Measurements from ENCODE around the gene TRPM2.

TRPM2 gene

DNA sequence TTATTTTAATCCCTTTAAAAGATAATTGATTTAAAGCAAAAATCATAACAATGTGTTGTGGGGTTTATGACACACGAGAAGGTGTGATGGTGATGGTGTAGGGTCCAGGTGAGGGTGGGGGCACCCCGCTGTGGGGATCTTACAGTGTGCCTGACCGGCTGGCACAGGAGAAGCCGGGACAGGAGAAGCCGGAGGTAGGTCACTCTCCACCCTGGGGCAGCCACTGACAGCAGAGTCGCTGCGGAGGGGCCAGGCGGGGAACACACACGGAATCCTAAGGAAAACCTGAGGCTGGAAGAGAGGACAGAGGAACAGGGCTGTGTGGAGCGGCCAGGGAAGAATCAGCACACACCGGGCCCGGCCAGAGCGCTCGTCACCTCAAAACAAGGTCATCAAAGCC is 97.6 kb downstream of the TRPM2 start:
- DNase-seq: no peak

DNA sequence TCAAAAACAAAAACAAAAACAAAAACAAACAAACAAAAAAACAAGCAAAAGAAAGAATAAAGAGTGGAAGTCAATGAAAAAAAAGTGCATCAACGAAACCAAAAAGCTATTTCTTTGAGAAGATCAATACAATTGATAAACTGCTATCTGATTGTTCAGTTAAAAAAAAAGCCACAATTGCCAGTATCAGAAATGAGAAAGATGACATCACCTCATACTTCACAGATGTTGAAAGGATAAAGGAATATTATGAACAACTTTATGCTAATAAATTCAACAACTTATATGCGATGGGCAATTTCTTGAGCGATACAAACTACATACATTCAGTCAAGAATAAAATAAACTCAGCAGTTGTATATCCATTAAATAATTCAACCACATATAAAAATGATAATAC is 99.7 kb downstream of the TRPM2 start:
- no peak for DNase-seq

DNA sequence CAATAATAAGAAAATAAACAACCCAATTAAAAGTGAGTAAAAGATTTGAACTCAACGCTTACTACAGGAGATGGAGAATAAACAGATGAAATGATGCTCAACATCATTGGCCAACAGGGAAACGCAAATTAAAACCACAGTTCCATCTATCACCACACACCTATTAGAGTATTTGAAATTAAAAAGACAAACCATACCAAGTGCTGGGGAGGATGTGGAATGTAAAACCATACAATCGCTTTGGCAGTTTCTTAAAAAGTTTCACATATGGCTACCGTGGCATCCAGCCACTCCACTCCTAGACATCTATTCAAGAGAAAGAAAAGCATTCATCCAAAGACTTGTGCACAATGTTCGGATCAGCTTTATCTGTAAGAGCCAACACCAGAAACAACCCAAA is 100.6 kb downstream of the TRPM2 start:
- DNase-seq: no peak

DNA sequence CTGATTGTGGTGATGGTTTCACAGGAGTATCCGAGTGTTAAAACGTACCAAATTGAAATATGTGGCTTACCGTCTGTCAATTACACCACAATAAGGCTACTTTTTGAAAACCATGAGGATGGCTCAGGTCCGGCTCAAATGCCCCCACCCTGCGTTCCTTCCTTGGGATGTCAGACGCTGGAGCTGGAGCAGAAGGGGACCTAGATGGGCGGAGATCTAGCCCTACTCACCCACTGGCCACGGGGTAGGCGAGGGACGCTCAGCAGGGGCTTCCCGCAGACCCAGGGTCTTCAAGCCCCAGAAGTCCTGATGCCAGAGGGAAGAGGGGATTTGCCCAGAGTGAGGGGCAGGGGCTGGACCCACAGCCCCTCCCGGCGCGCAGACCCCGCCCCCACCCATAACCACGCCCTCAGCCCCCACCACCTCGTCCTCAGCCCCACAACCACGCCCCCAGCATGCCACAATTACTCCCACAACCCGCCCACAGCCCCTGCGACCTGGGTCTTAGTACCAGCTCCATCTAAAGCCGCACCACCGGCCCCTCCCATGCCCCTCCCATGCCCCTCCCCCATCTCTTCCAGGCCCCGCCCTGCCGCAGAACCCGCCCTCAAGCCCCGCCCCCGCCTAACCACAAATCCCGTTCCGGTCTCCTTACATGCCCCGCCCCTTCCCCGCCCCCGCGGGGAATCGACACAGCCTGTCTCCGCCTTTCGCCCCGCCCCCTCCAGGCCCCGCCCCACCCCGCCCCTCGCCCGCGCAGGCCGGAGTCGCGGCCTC is 101.5 kb downstream of the TRPM2 start, which contains the start of gene LRRC3:
LRRC3 (plus strand) TSS at position 764 of the 777 bp plus-strand sequence. CDS start 1,135 bp downstream, outside the sequence.
- DNase-seq: peak; percentile 80

DNA sequence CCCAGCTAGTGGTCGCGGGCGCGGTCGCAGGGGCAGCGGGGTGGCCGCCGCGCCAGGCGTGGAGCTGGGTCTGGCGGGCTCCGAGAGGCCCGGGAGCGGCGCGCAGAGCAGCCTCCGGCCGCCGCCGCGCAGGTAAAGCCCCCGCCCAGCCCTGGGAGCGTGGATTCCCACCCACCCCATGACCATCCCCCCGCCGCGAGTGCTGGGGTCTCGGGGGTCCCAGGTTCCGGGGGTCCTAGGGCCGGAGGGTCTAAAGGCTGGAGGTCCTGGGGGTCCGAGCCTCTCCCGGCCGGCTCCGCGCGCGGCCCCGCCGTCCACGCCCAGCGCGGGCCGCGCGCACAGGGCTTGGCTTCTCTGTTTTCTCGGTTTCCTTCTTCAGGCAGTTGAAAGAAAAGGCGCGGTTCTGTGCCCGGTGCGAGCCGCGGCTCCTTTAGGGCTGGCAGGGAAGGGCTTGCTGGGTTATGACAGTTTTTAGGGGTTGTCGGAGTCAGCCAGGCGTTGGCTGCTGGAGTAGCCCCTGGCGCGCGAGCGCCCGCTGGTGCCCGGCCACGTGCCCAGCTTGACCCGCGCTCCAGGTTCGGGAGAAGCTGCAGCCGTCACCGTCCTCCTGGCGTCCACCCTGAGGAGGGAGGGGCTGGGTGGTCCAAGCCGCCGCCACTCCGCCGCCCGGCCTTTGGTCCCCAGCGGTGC is 102.2 kb downstream of the TRPM2 start:
- peak; percentile 18 for DNase-seq

DNA sequence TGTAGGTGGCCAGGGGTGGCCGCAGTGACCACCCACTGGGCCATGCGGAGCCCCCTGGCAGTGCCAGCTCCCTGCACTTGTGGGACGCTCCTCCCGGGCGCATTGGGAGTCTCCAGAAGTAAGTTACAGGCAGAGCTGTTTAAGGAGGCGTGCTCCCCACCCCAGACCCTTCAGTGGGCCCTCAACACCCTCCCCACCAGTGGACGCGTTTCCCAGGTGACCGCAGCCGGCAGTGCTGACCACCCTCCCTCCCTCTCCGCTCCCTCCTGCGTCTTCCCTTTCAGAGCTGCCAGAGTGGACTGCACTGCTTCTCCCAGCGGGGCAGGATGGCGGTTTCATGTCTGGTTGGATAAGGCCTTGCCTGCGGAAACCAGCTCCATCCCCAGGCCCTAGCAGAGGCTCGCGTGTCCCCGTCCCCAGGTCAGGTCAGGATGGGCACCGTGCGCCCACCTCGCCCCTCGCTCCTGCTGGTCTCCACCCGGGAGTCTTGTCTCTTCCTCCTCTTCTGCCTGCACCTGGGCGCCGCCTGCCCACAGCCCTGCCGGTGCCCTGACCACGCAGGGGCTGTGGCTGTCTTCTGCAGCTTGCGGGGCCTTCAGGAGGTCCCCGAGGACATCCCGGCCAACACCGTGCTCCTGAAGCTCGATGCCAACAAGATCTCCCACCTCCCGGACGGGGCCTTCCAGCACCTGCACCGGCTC is 102.9 kb downstream of the TRPM2 start:
- no peak for DNase-seq

DNA sequence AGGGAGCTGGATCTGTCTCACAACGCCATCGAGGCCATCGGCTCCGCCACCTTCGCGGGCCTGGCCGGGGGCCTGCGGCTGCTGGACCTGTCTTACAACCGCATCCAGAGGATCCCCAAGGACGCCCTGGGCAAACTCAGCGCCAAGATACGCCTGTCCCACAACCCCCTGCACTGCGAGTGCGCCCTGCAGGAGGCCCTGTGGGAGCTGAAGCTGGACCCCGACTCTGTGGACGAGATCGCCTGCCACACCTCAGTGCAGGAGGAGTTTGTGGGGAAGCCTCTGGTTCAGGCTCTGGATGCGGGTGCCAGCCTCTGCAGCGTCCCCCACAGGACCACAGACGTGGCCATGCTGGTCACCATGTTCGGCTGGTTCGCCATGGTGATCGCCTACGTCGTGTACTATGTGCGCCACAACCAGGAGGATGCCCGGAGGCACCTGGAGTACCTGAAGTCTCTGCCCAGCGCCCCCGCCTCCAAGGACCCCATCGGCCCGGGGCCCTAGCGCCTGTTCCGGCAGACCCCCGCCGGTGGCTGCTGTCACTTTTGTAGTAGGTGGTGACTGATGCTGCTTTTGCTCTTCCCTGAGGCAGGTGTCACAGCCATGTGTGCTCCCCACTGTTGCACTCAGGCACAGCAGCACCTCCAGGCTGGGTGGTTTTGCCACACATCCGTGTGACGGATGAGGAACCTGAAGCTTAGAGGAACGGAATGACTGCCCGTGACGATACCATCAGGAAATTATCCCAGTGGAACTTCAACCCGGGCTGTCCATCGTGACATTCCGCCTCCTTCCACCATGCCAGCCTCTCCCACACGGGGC is 103.7 kb downstream of the TRPM2 start:
- no peak for DNase-seq

DNA sequence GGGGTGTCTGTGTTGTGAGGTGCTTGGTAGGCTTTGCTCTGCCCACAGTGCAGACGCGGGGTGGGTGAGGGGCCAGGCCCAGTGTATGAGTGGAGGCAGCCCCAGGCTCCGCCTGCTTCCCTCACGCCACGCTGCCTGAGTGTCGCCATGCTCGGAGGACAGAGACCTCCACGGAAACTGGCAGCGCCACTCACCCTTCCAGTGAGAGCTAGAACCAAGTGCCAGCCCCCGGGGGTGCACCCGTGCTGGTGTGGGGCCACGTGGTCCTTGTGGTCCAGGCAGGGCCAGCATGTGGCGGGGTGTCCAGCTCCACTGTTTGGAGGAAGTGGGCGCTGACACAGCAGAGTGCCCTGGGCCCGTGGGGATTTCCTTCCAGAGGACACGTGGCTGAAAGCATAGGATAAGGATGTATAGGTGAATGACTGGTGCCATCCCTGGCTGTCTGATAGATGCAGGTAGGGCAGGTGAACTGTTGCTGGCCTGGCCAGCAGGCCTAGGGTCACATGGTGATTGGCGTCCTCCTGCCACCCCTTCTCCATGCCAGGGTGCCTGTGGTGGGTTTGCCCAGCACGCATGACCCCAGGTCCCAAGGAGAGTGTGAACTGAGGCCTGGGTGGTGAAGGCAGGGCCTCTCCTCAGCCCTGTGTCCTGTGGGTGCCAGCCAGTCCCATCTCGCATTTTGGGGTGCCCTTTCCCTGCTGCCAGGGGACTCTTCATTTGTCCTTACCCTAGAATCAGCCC is 105.7 kb downstream of the TRPM2 start:
- DNase-seq: no peak

DNA sequence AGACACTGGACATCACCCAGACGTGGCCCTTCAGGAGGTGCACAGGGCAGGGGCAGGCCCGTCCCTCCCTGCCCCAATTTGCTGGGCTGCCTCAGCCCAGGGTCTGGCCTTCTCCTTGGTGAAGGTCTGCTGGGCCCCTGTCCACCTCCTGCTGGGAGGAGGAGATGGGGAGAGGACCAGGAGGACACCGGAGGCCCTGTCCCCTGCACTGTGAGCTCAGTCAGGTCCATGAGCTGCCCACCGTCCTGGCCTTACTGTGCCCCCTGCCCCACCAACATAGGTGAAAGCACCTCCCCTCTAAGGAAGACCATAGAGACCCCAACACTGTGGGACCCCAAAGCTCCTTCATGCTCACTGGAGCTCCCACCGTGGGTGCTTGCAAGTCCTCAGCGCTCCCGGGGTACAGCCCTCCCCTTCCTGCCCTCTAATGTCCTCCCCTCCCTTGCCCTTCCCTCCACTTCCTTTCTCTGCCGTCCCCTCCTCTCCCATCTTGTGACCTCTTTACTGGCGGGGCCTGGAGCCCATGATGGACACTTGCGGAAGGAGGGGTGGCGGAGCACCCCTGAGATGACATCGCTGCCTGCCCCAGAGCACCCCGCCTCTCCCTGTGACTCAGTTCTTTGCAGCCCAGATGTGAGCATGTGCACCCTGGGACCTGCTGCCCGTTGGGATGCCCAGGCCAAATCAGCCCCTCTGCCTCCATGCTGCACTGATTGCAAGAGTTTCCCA is 106.5 kb downstream of the TRPM2 start:
- DNase-seq: no peak

DNA sequence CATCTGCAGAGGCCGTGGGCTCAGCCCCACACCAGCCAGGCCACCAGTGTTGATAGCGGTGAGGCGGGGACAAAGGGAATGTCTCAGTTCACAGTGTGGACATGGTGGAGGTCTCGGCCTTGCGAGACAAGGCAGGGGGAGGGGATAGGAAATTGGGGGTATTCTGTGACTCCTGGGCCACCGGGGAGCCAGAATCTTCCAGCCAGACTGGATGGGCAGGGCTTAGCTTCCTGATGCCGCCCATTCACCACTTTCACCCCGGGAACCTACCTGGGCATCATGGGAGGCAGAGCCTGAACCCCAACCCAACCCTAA is 107.0 kb downstream of the TRPM2 start:
- DNase-seq: no peak

DNA sequence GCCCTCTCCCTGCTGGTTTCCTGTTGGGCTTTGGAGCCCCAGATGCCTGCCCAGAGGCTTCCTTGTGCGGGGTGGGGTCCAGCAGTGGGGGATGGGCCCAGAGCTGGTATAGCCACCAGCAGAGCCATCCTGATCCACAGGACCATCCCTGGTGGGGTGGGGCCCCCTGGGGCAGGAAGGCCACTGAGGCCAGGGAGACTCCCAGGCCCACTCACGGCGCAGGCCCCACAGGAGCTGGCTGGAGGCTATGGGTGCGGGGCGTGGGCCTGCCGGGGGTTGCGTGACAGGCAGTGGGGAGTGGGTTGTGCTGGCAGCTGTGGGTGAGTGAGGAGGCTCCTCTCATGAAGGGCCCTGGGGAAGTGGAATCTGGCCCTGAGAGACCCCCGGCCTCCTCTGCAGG is 107.6 kb downstream of the TRPM2 start:
- DNase-seq: no peak

DNA sequence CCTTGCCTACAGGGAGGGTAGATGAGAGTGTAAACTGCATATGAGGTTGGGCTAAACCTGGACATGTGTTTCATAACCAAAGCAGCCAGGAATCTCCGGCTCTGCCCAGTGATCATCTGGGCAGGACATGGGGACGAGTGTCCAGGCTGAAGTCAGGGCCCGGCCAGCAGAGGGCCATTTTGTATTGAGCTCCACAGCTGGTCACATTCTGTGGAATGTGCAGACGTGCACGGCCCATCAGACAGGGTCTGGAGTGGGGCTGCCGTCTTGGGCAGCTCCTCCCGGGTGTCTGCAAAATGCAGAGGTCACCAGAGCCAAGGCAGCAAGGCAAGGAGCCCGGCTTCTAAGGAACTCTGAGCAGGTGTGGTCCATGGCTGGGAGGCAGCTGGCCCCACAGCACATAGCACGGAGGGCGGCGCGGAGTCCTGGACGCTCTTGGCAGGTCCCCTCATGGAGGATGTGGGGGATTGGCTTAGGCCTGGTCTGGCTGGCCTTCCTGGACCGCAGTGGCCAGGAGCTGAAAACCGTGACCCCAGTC is 108.1 kb downstream of the TRPM2 start:
- DNase-seq: no peak

DNA sequence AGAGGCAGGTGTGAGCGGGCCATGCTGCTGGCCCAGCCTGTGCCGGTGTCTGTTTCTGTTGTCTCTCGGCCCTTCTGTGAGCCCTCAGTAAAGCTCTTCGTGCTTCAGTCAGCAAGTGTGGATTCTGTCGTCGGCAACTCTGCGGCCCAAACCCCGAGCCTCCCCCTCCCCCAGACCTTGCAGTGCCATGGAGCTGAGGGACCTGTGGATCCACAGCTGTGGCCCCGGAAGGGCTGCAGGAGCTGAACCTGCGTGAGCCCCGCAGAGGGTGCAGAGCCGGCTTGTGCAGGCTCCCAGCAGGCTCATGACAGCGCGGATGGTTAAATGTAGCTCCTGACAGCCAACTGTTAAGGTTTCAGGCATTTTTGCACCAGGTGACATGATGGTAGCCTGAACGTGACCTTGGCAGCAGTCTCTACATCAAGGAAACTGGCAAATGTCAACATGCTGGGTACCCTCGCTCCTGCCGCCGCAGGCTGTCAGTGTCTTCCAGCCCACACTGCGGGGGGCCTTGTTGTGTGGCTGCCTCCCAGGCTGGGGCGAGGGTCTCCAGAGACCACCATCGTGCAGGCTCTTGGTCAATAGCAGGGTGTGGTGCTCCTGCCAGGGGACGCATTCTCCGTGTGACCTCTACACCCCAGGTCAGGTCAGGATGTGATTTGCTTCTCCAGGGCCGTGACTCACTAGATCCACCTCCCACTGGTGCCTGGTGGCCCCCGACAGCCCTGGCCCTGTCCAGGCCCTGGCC is 108.8 kb downstream of the TRPM2 start:
- DNase-seq: no peak

DNA sequence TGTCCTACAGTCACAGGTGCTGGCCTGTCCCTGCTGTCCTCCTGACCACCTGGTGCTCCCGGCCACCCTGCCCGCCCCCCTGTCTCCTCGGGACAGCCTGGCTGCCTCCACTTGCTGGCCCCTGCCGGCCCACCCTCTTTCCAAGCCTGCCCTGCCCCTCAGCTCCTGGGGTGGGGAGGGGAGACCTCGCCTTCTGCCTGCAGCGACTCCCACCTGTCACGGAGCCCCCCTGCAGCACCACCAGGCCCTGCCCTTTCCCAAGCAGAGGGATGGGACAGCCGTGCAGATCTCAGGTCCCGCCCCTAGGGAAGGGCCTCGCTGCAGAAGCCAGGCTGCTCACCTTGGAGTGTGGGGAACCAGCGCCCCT is 109.4 kb downstream of the TRPM2 start:
- DNase-seq: no peak

DNA sequence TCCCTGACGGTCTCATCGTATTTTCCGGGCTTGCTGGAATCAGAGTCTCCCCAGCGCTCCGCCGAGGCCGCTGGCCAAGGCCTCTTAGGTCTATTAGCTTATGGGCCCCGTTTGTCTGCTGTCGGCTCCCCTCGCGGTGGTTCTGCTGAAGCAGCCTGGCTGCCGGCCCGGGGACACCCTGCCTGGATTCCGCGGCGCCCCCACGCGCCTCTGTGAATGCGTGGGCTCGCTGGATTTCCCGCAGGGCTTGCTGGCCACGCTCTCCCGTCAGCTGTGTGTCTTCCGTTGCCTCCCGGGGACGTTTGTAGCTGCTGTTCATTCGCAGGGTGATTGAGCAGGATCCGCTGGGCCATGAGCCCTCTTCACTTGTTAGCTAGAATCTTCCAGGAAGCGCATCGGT is 110.3 kb downstream of the TRPM2 start:
- DNase-seq: no peak

DNA sequence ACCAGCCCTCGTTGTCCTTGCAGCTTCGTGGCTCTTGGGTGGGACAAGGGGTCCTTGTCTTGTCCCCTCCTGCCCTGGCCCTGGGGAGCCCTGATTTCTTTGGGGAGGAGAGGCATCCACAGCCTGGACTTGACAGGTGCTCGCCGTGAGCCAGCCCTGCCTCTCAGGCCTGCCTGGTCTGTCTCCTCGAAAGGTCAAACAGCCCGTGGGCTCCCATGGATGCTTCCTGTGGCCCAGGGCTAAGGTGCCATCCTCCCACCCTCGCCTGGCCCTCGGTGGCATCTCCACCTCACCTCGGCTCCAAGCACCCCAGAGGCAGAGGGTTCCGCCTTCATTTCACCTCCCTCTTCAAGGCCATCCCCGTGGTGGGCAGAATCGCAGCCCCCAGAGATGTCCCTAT is 110.9 kb downstream of the TRPM2 start:
- DNase-seq: no peak

DNA sequence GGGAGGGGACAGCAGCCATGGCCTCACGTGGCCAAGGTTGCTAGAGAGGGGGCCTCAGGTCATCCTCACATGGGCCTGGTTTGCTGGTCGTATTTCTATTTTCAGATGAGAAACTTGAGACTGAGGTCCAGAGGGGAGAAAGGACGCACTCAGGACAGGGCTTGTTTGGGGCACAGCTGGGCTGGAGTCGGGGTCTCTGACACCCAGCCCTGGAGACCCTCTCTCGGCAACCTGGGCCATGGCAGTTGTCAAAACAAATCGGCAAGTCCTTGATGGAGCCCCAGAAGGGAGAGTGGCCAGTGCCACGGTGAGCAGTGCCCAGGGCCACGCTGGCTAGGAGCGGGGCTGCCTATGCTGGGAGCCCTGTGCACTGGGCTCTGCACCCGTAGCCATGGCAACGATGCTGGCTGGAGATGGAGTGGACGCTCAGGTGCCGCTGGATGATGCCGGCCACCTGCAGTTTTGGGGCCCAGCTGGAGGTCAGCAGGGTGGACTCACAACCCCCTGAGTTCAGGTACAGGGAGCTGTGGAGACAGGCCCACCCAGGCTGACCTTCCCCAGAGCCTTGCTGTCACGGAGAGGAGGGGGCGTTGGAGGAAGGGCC is 113.0 kb downstream of the TRPM2 start:
- no peak for DNase-seq

DNA sequence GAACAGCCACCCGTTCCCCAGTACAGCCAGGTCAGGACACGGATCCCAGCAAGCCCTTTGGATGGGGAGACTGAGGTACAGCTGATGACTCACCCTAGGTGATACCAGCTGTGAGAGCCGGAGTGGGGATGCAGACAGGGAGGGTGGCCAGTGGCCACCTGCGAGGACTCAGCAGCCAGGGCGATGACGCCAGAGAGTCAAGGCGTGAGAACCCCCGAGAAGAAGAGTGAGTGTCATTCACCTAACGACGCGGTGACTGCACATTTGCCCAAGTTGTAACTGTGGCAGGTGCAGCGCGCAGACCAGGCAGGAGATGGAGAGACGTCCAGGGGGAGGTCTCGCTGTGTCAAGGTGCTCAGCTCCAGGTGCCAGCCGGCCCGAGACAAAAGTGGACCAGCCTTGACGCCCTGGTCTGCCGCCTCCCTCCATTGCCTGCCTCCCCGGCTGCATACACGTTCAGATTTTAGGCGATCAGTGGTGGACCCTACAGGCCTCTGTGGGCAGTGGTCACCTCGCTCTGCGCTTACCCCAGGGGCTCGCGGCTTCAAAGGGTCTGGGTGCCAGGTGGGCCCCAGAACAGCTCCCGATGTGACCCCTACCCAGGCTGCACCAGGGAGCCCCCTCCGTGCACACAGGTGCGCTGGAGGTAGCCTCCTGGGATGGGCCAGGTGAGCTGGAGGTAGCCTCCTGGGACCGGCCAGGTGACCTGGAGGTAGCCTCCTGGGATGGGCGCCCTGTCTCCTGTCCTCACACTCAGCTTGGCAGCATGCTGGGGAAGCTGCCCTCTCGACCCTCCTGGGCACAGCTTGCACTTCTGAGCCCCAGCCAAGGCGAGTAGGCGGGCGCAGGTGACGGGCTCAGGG is 113.8 kb downstream of the TRPM2 start:
- DNase-seq: no peak

DNA sequence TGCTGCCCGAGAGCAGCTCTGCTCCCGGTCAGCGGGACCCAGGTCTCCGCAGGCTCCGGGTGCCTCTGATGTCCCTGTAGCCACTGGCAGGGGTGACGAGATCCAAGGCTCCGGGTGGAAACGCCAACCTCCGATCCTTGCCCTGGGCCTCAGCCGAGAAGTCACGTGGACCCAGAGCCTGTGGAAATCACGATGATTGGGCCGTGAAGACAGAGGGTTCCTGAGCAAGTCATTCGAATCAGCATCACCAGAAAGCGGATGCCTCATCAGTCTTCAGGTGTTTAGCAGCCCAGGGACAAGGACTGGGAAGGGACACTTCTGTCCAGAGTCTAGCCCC is 114.4 kb downstream of the TRPM2 start:
- DNase-seq: no peak
